ENCODE results near the gene CTSD. TPM values are rescaled to one million over a fixed set of nuclear protein-coding genes. Genes with fewer than 3 reads are reported as not detected.

CTSD gene
- total and polyA plus RNA-seq, 5 donors from 2014 or later = 104 to 175 (median 151) TPM

DNA sequence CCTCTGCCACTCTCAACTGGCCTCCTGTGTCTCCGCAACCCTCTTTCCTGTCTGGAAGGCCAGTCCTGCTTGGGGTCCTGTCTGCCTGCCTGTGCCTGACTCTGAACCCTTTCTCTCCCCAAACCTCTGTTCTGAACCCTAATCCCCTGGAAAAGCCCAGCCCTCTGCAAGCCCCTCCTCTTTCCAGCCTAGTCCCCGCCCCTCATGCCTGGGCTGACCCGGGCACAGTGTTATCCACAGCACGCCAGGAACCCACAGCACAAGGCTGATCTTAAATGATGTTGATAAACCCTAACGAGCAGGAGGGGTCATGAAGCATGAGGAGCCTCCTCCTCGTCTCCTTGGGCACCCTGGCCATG is 13.3 kb downstream of the CTSD start, which contains the start of gene IFITM10:
TSS of gene IFITM10 (minus strand) at position 115 of the 359 bp plus-strand sequence. CDS start 153 bp downstream, outside the sequence.
- no peaks in the 10 kb centered on the region for H3K27me3 ChIP-seq (ENCODE audit: control insufficient read depth, insufficient read depth, low read length)
- H3K4me3 Mint-ChIP-seq = peak within 1 kb of the TSS in 2 of 4 donors; percentile 43 to 63
- peaks cover 0 to 31% (median 12%) of the 10 kb centered on the region in 4 donors for H3K4me1 Mint-ChIP-seq
- H3K4me3 ChIP-seq (ENCODE audit: low read depth, low read length) = no peak within 1 kb of the TSS
- peaks cover 0 to 4% (median 0%) of the 10 kb centered on the region in 7 donors for H3K9me3 Mint-ChIP-seq
- H3K36me3 ChIP-seq (ENCODE audit: control insufficient read depth, insufficient read depth, low read length) = peaks cover 10% of the 10 kb centered on the region
- ATAC-seq (ENCODE audit: low read depth in 2 of 2) (no peak), DNase-seq (no peak)
- peak within 1 kb of the TSS in 1 of 3 donors; percentile 29 for H3K27ac Mint-ChIP-seq
- peaks cover 1% of the 10 kb centered on the region for H3K36me3 Mint-ChIP-seq
- H3K27me3 Mint-ChIP-seq = peaks cover 12% of the 10 kb centered on the region
- peaks cover 21% of the 10 kb centered on the region for H3K4me1 ChIP-seq (ENCODE audit: control insufficient read depth, insufficient read depth, low read length, poor library complexity, severe bottlenecking)
- no peak within 1 kb of the TSS for H3K27ac ChIP-seq (ENCODE audit: insufficient read depth, low read length, poor library complexity, severe bottlenecking)
- no peaks in the 10 kb centered on the region for H3K9me3 ChIP-seq (ENCODE audit: control insufficient read depth in 2 of 2, low read length in 2 of 2)

GRCh38 chr11:1749395-1750351 is 14.1 kb downstream of the CTSD start:
- ATAC-seq (ENCODE audit: low read depth in 2 of 2) = no peak
- Mint-ChIP-seq H3K27ac (no peak overlapping the region), H3K9me3 (peaks cover 0 to 6% (median 0%) of the 10 kb centered on the region in 7 donors), H3K27me3 (peaks cover 12% of the 10 kb centered on the region), H3K4me3 (peak overlapping the region in 2 of 4 donors; percentile 43 to 59), H3K36me3 (no peaks in the 10 kb centered on the region), H3K4me1 (peaks cover 0 to 26% (median 12%) of the 10 kb centered on the region in 4 donors)
- H3K36me3 ChIP-seq (ENCODE audit: control insufficient read depth, insufficient read depth, low read length) = peaks cover 3% of the 10 kb centered on the region
- DNase-seq = no peak
- H3K4me3 ChIP-seq (ENCODE audit: low read depth, low read length) = no peak overlapping the region
- peaks cover 13% of the 10 kb centered on the region for H3K4me1 ChIP-seq (ENCODE audit: control insufficient read depth, insufficient read depth, low read length, poor library complexity, severe bottlenecking)
- H3K27ac ChIP-seq (ENCODE audit: insufficient read depth, low read length, poor library complexity, severe bottlenecking) = no peak overlapping the region
- H3K27me3 ChIP-seq (ENCODE audit: control insufficient read depth, insufficient read depth, low read length) = no peaks in the 10 kb centered on the region
- H3K9me3 ChIP-seq (ENCODE audit: control insufficient read depth in 2 of 2, low read length in 2 of 2) = no peaks in the 10 kb centered on the region

DNA sequence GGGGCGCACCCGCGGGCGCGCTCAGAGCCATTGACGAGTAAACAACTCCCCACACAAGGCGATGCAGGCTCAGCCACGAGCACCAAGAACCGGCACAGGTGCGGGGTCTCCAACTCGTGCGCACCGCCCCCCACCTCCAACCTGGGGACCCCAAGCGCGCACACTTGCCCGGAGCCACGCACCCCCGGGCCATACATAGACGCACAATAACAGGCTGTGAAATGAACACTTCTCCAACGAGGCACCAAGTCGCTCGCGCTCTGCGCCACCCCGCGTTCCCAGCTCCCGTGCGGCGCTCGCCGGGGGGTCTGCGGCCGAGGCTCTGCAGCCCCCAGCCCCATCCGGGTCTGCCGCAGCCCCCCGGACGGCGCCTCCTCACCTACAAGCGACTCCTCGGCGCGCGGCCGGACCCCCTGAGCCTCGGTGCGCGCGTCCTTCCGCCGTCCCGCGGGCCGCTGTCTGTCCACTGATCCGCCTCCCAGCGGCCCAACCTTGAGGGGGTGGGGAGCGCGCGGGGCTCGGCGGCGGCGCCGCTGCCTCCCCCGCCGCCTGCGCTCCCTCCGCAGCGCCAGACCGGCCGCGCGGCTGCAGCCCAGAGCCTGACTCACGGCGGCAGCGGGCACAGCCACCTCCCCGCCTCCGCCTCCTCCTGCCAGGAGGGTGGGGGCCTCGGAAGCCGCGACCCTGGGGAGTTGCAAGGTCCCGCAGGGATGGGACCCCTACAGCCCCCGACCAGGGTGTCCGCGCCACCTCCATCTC is 14.9 kb downstream of the CTSD start:
- H3K27ac Mint-ChIP-seq = no peak overlapping the region
- H3K4me3 Mint-ChIP-seq = peak overlapping the region in 1 of 4 donors; percentile 31
- H3K36me3 Mint-ChIP-seq = no peaks in the 10 kb centered on the region
- peaks cover 0 to 24% (median 12%) of the 10 kb centered on the region in 4 donors for H3K4me1 Mint-ChIP-seq
- peaks cover 0 to 6% (median 0%) of the 10 kb centered on the region in 7 donors for H3K9me3 Mint-ChIP-seq
- H3K9me3 ChIP-seq (ENCODE audit: control insufficient read depth in 2 of 2, low read length in 2 of 2) = no peaks in the 10 kb centered on the region
- no peak for DNase-seq
- H3K27me3 Mint-ChIP-seq = peaks cover 12% of the 10 kb centered on the region
- H3K27ac ChIP-seq (ENCODE audit: insufficient read depth, low read length, poor library complexity, severe bottlenecking) = no peak overlapping the region
- H3K4me1 ChIP-seq (ENCODE audit: control insufficient read depth, insufficient read depth, low read length, poor library complexity, severe bottlenecking) = peaks cover 13% of the 10 kb centered on the region
- no peaks in the 10 kb centered on the region for H3K27me3 ChIP-seq (ENCODE audit: control insufficient read depth, insufficient read depth, low read length)
- peak; percentile 13 to 17 for ATAC-seq (ENCODE audit: low read depth in 2 of 2)
- H3K4me3 ChIP-seq (ENCODE audit: low read depth, low read length) = no peak overlapping the region
- no peaks in the 10 kb centered on the region for H3K36me3 ChIP-seq (ENCODE audit: control insufficient read depth, insufficient read depth, low read length)

- peaks cover 0 to 23% (median 12%) of the 10 kb centered on the region in 4 donors for H3K4me1 Mint-ChIP-seq
- peaks cover 12% of the 10 kb centered on the region for H3K27me3 Mint-ChIP-seq
- H3K4me3 Mint-ChIP-seq = no peak overlapping the region
- no peak overlapping the region for H3K4me3 ChIP-seq (ENCODE audit: low read depth, low read length)
- H3K27me3 ChIP-seq (ENCODE audit: control insufficient read depth, insufficient read depth, low read length) = no peaks in the 10 kb centered on the region
- H3K9me3 ChIP-seq (ENCODE audit: control insufficient read depth in 2 of 2, low read length in 2 of 2) = no peaks in the 10 kb centered on the region
- ATAC-seq (ENCODE audit: low read depth in 2 of 2) = no peak
- no peaks in the 10 kb centered on the region for H3K36me3 ChIP-seq (ENCODE audit: control insufficient read depth, insufficient read depth, low read length)
- no peaks in the 10 kb centered on the region for H3K36me3 Mint-ChIP-seq
- H3K27ac Mint-ChIP-seq = no peak overlapping the region
- no peak for DNase-seq
- no peak overlapping the region for H3K27ac ChIP-seq (ENCODE audit: insufficient read depth, low read length, poor library complexity, severe bottlenecking)
- H3K4me1 ChIP-seq (ENCODE audit: control insufficient read depth, insufficient read depth, low read length, poor library complexity, severe bottlenecking) = peaks cover 13% of the 10 kb centered on the region
- H3K9me3 Mint-ChIP-seq = peaks cover 0 to 6% (median 0%) of the 10 kb centered on the region in 7 donors
Measured at GRCh38 chr11:1747753-1748635, 15.7 kb downstream of the CTSD start.

- H3K4me3 ChIP-seq (ENCODE audit: low read depth, low read length) = no peak overlapping the region
- DNase-seq (no peak), ATAC-seq (ENCODE audit: low read depth in 2 of 2) (no peak)
- no peak overlapping the region for H3K27ac ChIP-seq (ENCODE audit: insufficient read depth, low read length, poor library complexity, severe bottlenecking)
- H3K36me3 Mint-ChIP-seq = no peaks in the 10 kb centered on the region
- H3K4me1 Mint-ChIP-seq = peaks cover 0 to 23% (median 12%) of the 10 kb centered on the region in 4 donors
- H3K36me3 ChIP-seq (ENCODE audit: control insufficient read depth, insufficient read depth, low read length) = no peaks in the 10 kb centered on the region
- H3K9me3 ChIP-seq (ENCODE audit: control insufficient read depth in 2 of 2, low read length in 2 of 2) = no peaks in the 10 kb centered on the region
- H3K4me3 Mint-ChIP-seq = no peak overlapping the region
- no peaks in the 10 kb centered on the region for H3K27me3 ChIP-seq (ENCODE audit: control insufficient read depth, insufficient read depth, low read length)
- no peak overlapping the region for H3K27ac Mint-ChIP-seq
- H3K4me1 ChIP-seq (ENCODE audit: control insufficient read depth, insufficient read depth, low read length, poor library complexity, severe bottlenecking) = peaks cover 13% of the 10 kb centered on the region
- peaks cover 0 to 6% (median 0%) of the 10 kb centered on the region in 7 donors for H3K9me3 Mint-ChIP-seq
- peaks cover 12% of the 10 kb centered on the region for H3K27me3 Mint-ChIP-seq
Measured at GRCh38 chr11:1746956-1747752, 16.6 kb downstream of the CTSD start.

DNA sequence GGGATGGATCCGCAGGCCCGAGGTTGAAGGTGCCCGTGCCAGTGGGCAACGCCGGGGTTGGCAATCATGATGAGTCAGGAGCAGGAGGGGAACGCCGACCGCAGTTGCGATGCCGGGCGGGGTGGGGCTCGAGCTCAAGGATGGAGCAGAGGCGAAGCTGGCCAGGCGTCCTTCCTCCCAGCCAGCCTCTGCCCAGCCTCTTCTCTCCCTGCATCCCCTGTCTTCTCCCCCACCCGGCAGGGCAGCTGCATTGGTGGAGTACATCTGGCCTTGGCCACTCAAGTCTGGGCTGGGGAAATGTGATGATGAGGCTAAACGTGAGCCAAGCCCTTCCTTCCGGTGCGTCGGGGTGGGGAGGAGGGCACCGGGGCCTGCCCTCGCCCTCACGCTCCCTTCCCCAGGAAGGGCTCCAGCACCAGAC is 17.2 kb downstream of the CTSD start:
- Histone ChIP-seq H3K9me3 (ENCODE audit: control insufficient read depth in 2 of 2, low read length in 2 of 2) (no peaks in the 10 kb centered on the region), H3K27me3 (ENCODE audit: control insufficient read depth, insufficient read depth, low read length) (no peaks in the 10 kb centered on the region), H3K27ac (ENCODE audit: insufficient read depth, low read length, poor library complexity, severe bottlenecking) (no peak overlapping the region), H3K36me3 (ENCODE audit: control insufficient read depth, insufficient read depth, low read length) (no peaks in the 10 kb centered on the region), H3K4me1 (ENCODE audit: control insufficient read depth, insufficient read depth, low read length, poor library complexity, severe bottlenecking) (peaks cover 13% of the 10 kb centered on the region), H3K4me3 (ENCODE audit: low read depth, low read length) (no peak overlapping the region)
- no peaks in the 10 kb centered on the region for H3K36me3 Mint-ChIP-seq
- H3K27me3 Mint-ChIP-seq = peaks cover 12% of the 10 kb centered on the region
- DNase-seq = no peak
- H3K27ac Mint-ChIP-seq = no peak overlapping the region
- H3K9me3 Mint-ChIP-seq = peaks cover 0 to 6% (median 0%) of the 10 kb centered on the region in 7 donors
- ATAC-seq (ENCODE audit: low read depth in 2 of 2) = no peak
- no peak overlapping the region for H3K4me3 Mint-ChIP-seq
- H3K4me1 Mint-ChIP-seq = peaks cover 0 to 19% (median 12%) of the 10 kb centered on the region in 4 donors
